HepG2 (cell line): ENCODE results near the gene XPR1.

Source experiments
- CHD4 ChIP-seq: fragments of 200-600 bp; sonication (generic); IDR thresholded peaks from 2 replicates; pipeline ENCODE4 v1.7.0; 2017; ENCODE audit warnings: mild to moderate bottlenecking, low read length, borderline replicate concordance
- FOXJ3 ChIP-seq: sonication (generic); formaldehyde crosslinking; IDR thresholded peaks from 2 replicates; pipeline ENCODE4 v1.4.0; 2020; ENCODE audit warnings: missing genetic modification reagents, mild to moderate bottlenecking, borderline replicate concordance
- MAX ChIP-seq: IDR thresholded peaks from 2 replicates; pipeline ENCODE4 v1.6.1; 2012; ENCODE audit warnings: inconsistent platforms
- PRDM4 ChIP-seq: sonication (generic); formaldehyde crosslinking; IDR thresholded peaks from 2 replicates; pipeline ENCODE4 v1.9.0; 2021; ENCODE audit warnings: missing genetic modification reagents, borderline replicate concordance
- THAP7 ChIP-seq: sonication (generic); formaldehyde crosslinking; IDR thresholded peaks from 2 replicates; pipeline ENCODE4 v1.8.1; 2023; ENCODE audit warnings: mild to moderate bottlenecking, missing genetic modification reagents
- ZBTB8A ChIP-seq: sonication (generic); formaldehyde crosslinking; IDR thresholded peaks from 2 replicates; pipeline ENCODE4 v1.4.0; 2020; ENCODE audit warnings: mild to moderate bottlenecking, low read depth, missing genetic modification reagents, borderline replicate concordance
- ZNF510 ChIP-seq: sonication (generic); formaldehyde crosslinking; IDR thresholded peaks from 2 replicates; pipeline ENCODE4 v1.4.0; 2020; ENCODE audit warnings: low read depth, mild to moderate bottlenecking, missing genetic modification reagents
- ZNF629 ChIP-seq: sonication (generic); formaldehyde crosslinking; conservative IDR thresholded peaks from 2 replicates; pipeline ENCODE4 v1.5.0; 2020; ENCODE audit warnings: missing genetic modification reagents
- ZSCAN29 ChIP-seq: sonication (generic); formaldehyde crosslinking; conservative IDR thresholded peaks from 2 replicates; pipeline ENCODE4 v1.4.0; 2020; ENCODE audit warnings: mild to moderate bottlenecking, missing genetic modification reagents

DNA sequence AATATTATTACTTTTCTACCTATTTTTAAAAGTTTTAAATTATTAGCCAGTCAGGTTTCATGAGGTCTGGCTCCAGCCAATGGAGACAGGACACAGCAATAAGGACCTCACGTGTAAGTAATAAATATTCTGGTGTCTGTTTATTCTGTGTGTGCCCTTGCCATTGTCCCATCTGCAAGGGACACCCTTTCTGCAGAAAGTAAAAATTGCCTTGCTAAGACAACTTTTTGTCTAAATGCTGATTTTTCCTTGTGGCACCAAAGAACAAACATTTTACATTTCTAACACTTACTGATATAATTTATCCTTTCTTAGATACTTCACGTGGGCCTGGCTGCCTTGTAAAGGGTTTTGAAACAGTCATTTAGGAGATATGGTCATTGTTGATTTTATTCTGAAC, 43.7 kb upstream of the XPR1 start:
- TF ChIP-seq THAP7 (CRISPR knock-in tag) (no peak), CHD4 (no peak), ZBTB8A (CRISPR knock-in tag) (no peak), MAX (no peak), ZSCAN29 (CRISPR knock-in tag) (no peak), ZNF510 (CRISPR knock-in tag) (no peak), ZNF629 (CRISPR knock-in tag) (no peak), FOXJ3 (CRISPR knock-in tag) (no peak), PRDM4 (CRISPR knock-in tag) (no peak)
